NCI-H146 treated with DMSO at 0.1 percent for 48 hours (cell line): Measurements from ENCODE around the gene ABHD17B.
"Not testable (repeated sequence)": the region's sequence is repeated elsewhere in the genome, so short reads cannot be mapped to it uniquely, and the experiment has no call there.

ENCODE experiments used
- DNase-seq: peaks from one replicate; lab custom pipeline; 2025; ENCODE audit not compliant: unreplicated experiment; lab: John Stamatoyannopoulos, UW

ABHD17B gene

GRCh38 chr9:71916834-71917534 lies 6.0 kb upstream of the ABHD17B start:
- no peak for DNase-seq

- DNase-seq, result no peak
These were observed 4.5 kb upstream of the ABHD17B start for GRCh38 chr9:71915495-71915894.

- no peak for DNase-seq
These were observed 929 bp upstream of the ABHD17B start for GRCh38 chr9:71911908-71912335.

GRCh38 chr9:71910650-71911060 lies 338 bp downstream of the ABHD17B start:
- no peak for DNase-seq

- peak; percentile 14 for DNase-seq
These were observed 925 bp downstream of the ABHD17B start for GRCh38 chr9:71909887-71910649.

- no peak for DNase-seq
These were observed 2.2 kb downstream of the ABHD17B start for GRCh38 chr9:71908825-71909224.

- DNase-seq, result no peak
These were observed 6.9 kb downstream of the ABHD17B start for GRCh38 chr9:71904076-71904475.

GRCh38 chr9:71901695-71902597 lies 9.0 kb downstream of the ABHD17B start:
- no peak for DNase-seq

- not testable (repeated sequence) for DNase-seq
These were observed 12.2 kb downstream of the ABHD17B start for GRCh38 chr9:71898756-71899155.

- no peak for DNase-seq
These were observed 13.4 kb downstream of the ABHD17B start for GRCh38 chr9:71897577-71897976.

GRCh38 chr9:71896761-71897160 lies 14.2 kb downstream of the ABHD17B start:
- DNase-seq, result no peak

GRCh38 chr9:71895955-71896354 lies 15.0 kb downstream of the ABHD17B start:
- no peak for DNase-seq

- no peak for DNase-seq
These were observed 15.9 kb downstream of the ABHD17B start for GRCh38 chr9:71895117-71895516.

GRCh38 chr9:71891557-71892189 lies 19.3 kb downstream of the ABHD17B start:
- DNase-seq, result no peak

- DNase-seq, result no peak
These were observed 20.8 kb downstream of the ABHD17B start for GRCh38 chr9:71890042-71890679.

- DNase-seq, result no peak
These were observed 23.6 kb downstream of the ABHD17B start for GRCh38 chr9:71887362-71887761.

GRCh38 chr9:71886541-71886940 lies 24.5 kb downstream of the ABHD17B start:
- DNase-seq, result no peak

GRCh38 chr9:71886015-71886414 lies 25.0 kb downstream of the ABHD17B start:
- no peak for DNase-seq

- no peak for DNase-seq
These were observed 25.5 kb downstream of the ABHD17B start for GRCh38 chr9:71885467-71885866.

GRCh38 chr9:71884005-71884404 lies 27.0 kb downstream of the ABHD17B start:
- DNase-seq, result no peak
